ENCODE results near the gene SOHLH1.

DNA sequence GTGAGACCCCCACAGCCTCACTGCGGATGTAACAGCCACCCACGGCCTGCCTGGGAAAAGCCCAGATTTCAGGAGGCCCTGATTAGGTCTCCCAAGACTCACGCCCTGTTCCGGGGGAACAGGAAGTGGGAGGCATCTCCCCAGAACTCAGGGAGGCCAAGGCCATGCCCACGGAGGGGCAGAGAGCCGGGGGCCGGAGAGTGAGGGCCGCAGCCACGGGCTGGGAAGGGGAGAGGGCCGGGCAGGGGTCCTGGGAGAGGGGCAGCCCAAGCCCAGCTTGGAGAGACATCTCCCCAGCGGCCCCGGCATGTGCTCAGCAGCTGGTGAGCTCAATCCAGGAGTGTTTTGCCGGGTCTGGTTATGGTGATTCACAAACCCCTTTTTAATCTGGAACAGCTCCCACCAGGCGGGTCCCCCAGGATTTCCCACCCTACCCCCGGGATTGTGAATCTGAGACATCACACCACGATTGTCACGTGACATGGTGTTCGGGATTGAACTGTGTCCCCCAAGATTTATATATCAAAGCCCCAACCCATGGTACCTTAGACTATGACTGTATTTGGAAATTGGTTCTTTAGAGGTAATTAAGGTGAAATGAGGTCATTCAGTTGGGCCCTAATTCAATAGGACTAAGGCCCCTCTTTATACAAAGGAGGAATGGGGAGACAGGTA is 29.3 kb upstream of the SOHLH1 start:
- TF ChIP-seq, protein P1, sequence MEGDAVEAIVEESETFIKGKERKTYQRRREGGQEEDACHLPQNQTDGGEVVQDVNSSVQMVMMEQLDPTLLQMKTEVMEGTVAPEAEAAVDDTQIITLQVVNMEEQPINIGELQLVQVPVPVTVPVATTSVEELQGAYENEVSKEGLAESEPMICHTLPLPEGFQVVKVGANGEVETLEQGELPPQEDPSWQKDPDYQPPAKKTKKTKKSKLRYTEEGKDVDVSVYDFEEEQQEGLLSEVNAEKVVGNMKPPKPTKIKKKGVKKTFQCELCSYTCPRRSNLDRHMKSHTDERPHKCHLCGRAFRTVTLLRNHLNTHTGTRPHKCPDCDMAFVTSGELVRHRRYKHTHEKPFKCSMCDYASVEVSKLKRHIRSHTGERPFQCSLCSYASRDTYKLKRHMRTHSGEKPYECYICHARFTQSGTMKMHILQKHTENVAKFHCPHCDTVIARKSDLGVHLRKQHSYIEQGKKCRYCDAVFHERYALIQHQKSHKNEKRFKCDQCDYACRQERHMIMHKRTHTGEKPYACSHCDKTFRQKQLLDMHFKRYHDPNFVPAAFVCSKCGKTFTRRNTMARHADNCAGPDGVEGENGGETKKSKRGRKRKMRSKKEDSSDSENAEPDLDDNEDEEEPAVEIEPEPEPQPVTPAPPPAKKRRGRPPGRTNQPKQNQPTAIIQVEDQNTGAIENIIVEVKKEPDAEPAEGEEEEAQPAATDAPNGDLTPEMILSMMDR (IDR thresholded peaks at IDR 0.05) = no peak
- no peak for TF ChIP-seq POLR2A (IDR thresholded peaks at IDR 0.05)
- TF ChIP-seq EP300 (IDR thresholded peaks at IDR 0.05) = no peak
- no peak for TF ChIP-seq POLR2AphosphoS5 (IDR thresholded peaks at IDR 0.05)
